ENCODE measurements around the gene CCDC47.
"Not testable (repeated sequence)": the region's sequence is repeated elsewhere in the genome, so short reads cannot be mapped to it uniquely, and the experiment has no call there.

Gene CCDC47, protein sequence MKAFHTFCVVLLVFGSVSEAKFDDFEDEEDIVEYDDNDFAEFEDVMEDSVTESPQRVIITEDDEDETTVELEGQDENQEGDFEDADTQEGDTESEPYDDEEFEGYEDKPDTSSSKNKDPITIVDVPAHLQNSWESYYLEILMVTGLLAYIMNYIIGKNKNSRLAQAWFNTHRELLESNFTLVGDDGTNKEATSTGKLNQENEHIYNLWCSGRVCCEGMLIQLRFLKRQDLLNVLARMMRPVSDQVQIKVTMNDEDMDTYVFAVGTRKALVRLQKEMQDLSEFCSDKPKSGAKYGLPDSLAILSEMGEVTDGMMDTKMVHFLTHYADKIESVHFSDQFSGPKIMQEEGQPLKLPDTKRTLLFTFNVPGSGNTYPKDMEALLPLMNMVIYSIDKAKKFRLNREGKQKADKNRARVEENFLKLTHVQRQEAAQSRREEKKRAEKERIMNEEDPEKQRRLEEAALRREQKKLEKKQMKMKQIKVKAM

DNA sequence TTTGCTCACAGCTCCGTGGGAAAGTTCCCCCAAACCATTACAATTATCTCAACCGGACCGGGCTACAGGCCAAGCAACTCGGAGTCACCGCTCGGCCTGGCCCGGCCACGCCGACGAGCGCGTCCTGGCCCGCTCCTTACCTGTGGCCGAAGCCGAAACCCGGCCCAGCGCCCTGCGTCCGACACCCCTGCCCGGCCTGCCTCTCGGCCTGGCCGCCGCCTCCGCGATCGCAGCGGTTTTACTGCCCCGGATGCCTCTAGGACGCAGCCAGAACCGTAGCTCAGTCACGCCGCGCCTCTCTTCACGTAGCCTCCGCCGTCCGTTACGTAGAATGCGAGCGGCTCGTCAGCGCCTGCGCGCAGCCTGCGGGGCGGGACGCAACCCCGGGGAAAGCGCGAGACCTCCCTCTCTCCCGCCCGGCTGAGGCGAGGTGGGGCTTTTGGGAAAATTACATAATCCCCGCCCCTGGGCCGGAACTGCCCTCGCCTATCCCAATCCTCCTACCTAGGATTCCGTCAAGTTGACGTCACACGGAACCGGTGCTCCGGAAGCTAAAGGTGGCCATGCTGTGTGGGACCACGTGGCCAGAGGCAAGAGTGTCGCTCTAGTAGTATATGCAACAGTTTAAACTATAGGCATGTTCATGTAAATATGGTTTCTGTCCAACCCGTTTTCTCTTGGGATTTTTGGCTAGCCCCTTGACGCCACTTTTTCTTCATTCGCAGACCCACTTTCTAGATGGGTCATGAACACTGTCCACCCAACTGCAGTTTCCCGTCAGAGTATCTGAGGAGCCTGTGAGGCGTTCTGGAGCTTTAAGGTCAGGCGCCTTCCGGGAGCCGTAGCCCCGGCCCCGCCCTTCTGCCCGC lies at the start of gene CCDC47:
Gene CCDC47, minus strand, starts transcription at position 326 of the 869 bp plus-strand sequence. CDS start 7,422 bp downstream, outside the sequence.
- DNase-seq (ENCODE audit: low read depth in 2 of 2, low spot score in 1 of 2) = peak; percentile 90 to 95

DNA sequence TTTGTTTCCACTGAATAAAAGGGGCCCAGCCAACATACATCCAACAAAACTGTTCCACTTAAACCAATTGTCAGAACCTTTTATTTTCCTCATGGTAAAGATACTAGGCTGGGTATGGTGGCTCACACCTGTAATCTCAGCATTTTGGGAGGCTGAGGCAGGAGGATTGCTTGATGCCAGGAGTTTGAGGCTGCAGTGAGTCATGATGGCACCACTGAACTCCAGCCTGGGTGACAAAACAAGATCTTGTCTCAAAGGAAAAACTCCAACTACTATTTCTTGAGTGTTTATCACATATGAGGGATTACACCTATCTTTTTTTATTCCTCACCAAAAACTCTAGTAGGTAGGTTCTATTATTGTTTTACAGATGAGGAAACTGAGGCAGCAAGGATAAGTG lies 49.1 kb upstream of the CCDC47 start:
- DNase-seq (ENCODE audit: low read depth in 2 of 2, low spot score in 1 of 2) = no peak

DNA sequence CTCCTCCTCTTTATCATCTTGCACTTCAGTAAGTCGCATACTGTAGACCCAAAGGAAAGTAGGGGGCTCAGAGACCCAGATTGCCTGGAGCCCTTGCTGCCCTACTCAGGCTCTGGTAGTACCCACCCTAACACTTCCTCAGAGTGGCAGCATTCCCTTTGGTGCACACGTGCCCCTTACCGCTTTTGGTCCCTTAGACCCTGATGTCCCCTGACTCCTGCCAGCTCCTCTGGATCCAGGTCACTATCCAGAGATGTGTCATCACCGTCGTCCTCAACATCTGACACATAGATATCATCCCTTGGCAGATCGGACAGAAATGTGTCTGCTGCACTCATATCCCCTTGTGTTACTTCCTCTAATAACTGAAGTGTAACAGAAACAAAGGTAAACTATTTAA lies 48.4 kb upstream of the CCDC47 start:
- DNase-seq (ENCODE audit: low read depth in 2 of 2, low spot score in 1 of 2) = no peak

DNA sequence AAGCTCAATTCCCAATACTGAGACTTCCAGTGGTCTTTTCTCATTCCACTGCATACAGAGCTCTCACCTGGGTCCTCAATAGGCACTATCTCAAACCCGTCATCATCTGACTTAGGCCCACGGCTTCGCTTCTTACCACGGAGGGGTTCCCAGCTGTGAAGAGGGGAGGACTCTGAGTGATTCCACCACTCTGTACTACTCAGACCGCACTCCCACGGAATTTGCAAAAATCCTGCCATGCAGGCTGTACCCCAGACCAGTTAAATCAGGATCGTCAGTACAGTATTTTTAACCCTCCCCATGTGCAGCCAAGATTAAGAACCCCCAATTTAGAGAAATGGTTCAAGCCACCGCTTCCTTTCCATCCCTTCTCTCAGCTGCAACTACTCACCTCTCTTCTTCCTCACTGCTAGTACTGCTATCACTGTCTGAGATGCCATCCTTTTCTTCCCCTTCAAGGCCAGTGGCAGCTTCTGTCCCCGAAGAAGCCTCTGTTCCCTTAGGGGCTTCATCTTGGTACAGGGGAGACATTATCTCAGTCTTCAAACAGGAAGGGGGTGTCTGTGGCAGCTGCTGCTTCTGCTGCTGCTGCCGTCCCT lies 47.7 kb upstream of the CCDC47 start:
- DNase-seq (ENCODE audit: low read depth in 2 of 2, low spot score in 1 of 2) = no peak

DNA sequence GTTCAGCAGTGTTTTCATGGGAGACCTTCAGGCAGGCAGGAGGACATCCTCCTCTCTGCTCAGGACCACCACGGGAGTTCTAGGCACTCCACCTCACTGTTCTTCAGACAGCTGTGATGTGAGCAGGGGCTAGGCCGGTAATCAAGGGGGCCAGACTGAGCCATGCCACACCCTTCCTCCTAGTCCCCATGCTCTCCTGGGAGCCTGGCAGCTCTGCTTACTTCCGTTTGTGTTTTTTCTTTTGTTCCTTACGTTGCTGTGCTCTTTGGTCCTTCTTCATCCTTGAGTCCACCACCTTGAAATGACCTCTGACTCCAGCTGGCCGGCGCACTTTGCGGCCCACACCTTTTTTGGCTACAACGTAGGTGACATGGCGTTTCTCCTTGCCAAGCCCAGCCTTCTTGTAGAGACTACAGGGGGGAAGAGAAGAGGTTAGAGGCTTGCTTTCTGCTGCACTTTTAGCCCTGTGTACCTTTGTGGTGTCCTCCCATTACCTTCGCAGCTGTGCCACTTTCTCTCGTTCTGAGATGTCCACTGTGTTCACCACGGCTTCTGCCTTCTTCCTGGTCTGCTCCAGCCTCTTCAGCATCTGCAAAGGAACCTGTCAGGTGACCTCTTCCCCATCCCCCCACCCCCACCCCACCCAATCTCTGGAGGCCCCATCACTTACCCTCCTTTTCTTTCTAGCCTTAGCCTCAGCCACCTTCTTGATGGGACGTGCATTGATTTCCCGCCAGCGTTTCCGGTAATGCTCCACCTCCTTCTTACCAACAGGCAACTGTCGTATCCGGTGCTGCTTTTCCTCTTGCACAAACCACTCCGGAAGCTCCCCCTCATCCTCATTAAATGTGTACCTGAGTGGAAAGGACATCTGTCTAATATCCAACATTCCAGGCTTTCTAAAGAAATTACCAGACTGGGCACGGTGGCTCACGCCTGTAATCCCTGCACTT lies 46.5 kb upstream of the CCDC47 start:
- DNase-seq (ENCODE audit: low read depth in 2 of 2, low spot score in 1 of 2) = no peak

DNA sequence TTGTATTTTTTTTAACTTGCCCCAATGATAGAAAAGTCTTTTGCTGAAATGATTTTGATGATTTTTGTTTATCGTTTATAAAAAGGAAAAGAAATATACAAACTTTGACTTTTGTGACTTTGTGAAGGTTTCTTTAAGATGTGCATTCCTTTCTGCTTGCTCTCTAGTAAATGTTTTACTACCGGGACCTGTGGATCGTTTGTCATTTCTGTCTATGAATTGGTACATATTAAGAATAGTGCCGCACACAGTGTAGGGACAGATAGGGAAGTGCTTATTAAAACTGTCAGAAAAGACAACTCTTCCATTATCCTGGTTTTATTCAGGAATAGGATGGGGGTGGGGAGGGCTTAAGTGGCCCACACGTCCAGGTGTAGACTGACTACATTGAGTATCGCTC lies 45.7 kb upstream of the CCDC47 start:
- DNase-seq (ENCODE audit: low read depth in 2 of 2, low spot score in 1 of 2) = no peak

DNA sequence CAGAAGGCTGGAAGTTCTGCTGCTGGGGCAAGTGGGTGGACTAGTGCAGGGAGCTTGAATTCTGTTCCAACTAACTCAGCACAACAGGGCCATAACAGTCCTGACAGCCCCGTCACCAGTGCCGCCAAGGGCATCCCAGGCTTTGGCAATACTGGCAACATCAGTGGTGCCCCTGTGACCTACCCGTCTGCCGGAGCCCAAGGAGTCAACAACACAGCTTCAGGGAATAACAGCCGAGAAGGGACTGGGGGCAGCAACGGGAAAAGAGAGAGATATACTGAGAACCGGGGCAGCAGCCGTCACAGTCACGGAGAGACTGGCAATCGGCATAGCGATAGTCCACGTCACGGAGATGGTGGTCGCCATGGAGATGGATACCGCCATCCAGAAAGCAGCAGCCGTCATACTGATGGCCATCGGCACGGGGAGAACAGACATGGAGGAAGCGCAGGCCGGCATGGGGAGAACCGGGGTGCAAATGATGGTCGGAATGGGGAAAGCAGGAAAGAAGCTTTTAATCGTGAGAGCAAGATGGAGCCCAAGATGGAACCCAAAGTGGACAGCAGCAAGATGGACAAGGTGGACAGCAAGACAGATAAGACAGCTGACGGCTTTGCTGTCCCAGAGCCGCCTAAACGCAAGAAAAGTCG lies 44.5 kb upstream of the CCDC47 start:
- DNase-seq (ENCODE audit: low read depth in 2 of 2, low spot score in 1 of 2) = no peak

DNA sequence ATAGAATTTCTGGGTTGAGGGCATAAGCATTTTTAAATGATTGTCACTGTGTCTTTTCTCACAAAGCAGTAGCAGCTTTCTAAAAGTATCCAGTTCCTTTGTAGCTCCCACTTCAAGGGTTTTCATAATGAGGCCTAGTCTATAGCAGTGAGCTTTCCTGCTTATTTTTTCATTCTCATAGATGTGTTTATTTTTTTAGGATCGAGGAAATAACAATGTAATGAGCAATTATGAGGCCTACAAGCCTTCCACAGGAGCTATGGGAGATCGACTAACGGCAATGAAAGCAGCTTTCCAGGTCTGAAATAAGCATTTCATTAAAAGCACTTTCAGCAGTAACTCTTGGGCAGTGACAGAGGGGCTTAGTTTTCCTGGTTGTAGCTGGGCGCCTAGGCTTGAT lies 43.3 kb upstream of the CCDC47 start:
- no peak for DNase-seq (ENCODE audit: low read depth in 2 of 2, low spot score in 1 of 2)

DNA sequence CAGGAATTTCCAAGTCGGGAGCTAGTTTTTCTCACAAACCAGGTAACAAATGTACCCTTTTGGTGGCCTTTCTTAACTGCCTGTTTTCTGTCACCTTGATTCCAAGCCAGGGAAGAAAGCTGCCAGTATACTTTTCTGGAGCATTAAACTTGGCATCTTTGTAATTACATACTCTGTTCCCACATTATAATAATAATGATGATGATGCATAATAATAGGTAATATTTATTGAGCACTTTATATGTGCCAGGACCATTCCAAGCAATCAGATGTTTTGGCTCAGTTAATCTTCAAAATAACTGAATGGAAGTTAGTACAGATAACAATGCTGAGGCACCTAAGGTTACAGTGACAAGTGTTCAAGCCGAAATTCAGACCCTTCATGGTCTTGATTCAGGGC lies 42.7 kb upstream of the CCDC47 start:
- DNase-seq (ENCODE audit: low read depth in 2 of 2, low spot score in 1 of 2) = no peak

DNA sequence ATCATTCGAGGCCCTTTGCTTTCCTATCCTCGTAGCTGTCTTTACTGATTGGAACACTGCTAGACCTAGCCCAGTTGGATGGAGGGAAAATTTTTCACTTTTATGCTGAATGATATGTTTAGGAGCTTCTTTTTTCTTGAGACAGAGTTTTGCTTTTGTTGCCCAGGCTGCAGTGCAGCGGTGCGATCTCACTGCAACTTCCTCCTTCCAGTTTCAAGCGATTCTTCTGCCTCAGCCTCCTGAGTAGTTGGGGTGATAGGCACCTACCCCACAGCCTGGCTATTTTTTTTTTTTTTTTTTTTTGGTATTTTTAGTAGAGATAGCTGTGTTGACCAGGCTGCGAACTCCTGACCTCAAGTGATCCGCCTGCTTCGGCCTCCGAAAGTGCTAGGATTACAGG lies 36.6 kb upstream of the CCDC47 start:
- no peak for DNase-seq (ENCODE audit: low read depth in 2 of 2, low spot score in 1 of 2)

DNA sequence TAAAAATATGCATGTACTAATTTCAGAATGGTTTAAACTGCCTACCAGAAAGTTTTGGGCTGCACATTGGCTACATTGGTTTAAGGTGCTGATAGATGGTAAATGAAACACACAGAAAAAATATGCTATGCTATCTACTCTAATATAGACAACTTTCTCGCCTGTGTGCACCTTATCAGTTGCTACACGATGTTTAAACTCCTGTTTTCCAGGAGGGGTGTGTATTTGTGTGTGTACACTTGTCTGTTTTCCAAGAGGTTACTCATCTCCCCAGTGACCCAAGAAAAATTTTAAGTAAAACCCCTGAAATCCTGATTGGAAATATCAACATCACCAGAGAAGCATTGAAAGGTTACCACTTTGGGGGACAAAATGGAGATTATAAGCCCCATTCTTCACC lies 32.2 kb upstream of the CCDC47 start:
- DNase-seq (ENCODE audit: low read depth in 2 of 2, low spot score in 1 of 2) = no peak

DNA sequence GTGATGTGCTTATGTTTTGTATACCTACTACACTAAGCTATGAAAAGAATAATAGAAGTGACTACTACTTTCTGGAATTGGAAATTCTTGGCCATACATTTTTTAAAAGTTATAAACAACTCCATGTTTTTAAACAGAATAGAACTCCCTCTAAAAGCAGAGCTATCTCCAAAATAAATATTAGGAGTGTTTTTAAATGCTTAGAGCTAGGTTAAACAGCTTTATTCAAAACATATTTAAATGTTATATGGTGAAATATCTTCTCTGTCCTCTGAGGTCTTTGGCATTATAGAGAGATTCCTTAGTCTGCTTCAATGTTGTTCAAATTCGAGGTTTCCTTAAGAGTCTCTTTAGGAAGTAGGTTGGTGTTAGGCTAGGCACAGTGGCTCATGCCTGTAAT lies 30.9 kb upstream of the CCDC47 start:
- DNase-seq (ENCODE audit: low read depth in 2 of 2, low spot score in 1 of 2) = no peak

DNA sequence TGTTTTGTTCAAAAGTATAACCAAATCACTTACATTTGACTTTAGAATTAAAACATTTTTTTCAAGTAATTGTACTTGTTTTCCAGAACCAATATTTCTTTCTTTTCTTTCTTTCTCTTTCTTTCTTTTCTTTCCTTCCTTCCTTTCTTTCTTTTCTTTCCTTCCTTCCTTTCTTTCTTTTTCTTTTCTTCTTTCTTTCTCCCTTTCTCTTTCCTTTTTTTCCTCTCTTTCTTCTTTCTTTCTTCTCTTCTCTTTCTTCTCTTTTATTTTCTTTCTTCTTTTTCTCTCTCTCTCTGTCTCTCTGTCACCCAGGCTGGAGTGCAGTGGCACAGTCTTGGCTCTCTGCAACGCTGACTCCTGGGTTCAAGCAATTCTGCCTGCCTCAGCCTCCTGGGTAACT lies 27.4 kb upstream of the CCDC47 start:
- DNase-seq (ENCODE audit: low read depth in 2 of 2, low spot score in 1 of 2) = no peak

DNA sequence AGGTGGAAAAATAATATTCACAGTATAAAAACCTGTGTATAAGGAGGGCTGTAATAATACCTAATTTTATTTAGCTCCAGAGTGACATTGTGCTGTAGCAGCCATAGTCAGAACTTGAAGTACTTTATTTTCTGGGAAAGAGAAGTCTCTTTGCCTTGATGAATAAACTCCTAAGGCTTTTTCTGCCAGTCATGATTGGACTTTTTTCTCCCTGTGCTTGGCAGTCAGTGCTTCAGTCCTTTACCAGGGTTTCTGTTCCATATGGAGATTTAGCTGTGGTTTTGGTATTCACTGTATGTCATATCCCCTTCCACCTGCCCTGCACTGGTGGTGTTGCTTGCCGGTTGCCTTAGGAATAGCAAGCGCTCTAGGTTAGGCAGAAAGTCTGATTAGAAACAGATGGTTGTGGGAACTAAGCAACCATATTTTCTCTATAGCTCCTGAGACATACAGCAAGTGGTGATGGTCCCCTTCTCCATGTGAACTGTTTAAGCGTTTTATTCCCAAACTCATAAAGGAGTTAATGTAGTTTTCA lies 25.2 kb upstream of the CCDC47 start:
- DNase-seq (ENCODE audit: low read depth in 2 of 2, low spot score in 1 of 2) = no peak

DNA sequence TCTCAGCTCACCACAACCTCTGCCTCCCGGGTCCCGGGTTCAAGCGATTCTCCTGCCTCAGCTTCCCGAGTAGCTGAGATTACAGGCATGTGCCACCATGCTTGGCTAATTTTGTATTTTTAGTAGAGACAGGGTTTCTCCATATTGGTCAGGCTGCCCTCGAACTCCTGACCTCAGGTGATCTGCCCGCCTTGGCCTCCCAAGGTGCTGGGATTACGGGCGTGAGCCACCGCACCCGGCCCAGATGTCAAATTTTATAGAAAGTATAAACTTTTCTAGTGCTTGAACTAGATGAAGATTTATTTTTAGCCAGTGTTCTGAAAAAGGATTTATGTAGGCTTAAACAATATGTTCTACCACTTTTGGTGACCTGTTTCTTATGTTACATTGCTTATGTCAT lies 23.0 kb upstream of the CCDC47 start:
- DNase-seq (ENCODE audit: low read depth in 2 of 2, low spot score in 1 of 2) = not testable (repeated sequence)

DNA sequence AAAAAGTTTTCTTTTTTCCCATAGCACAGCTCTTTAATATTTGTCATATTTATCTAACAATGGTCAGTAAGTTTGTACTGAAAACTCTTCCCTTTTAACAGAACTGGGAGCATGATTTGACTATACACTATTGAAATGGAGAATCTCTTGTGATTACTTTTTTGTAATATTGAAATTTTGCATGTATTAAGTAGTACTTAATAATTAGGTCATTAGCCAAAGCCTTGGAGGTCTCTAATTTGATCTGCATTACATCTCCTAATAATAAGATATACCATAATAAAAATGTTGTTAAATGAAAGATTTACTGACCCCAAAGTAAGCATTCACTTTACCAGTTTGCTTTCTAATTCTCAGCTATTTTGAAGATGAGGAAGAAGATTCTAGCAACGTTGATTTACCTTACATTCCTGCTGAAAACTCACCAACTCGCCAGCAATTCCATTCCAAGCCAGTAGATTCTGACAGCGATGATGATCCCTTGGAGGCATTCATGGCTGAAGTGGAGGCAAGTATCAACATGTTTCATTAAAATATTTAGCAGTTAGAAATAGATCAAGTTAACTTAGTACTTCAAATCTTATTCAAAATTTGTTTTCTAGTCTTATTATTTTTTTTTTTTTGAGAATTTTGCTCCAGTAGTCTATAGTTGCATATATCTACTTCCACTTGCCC lies 18.8 kb upstream of the CCDC47 start:
- DNase-seq (ENCODE audit: low read depth in 2 of 2, low spot score in 1 of 2) = no peak

DNA sequence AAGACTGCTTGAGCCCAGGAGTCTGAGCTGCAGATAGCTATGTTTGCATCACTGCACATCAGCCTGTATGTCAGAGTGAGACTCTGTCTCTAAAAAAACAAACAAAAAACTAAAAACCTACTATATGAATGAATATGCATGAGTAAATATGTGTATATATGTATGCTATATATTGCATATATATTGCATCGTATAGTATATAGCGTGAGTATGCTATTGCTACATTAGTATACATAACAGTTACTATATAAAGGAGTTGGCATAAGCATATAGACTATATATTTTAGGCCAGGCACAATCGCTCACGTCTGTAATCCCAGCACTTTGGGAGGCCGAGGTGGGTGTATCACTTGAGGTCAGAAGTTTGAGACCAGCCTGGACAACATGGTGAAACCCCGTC lies 16.7 kb upstream of the CCDC47 start:
- no peak for DNase-seq (ENCODE audit: low read depth in 2 of 2, low spot score in 1 of 2)

DNA sequence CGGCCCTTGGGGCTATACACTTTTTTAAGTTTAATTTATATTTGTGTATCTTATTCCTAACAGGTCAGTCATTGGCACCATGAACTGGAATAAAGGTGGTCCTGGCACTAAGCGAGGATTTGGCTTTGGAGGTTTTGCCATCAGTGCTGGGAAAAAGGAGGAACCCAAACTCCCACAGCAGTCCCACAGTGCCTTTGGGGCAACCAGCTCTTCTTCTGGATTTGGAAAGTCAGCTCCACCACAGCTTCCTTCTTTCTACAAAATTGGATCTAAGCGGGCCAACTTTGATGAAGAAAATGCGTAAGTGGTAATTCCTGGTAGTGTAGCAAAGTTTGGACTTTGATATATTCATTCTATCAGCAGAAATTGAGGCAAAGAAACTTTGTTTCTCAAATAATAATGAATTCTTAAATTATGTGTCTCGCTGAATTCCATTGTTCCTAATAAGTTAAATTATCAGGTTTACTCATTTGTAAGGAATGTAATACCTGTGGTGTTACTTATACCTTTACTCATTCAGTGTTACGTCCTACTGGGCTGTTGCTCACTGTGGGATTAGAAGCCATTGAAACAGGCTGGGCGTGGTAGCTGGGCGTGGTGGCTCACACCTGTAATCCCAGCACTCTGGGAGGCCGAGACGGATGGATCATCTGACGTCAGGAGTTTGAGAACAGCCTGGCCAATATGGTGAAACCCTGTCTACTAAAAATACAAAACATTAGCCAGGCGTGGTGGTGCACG lies 13.7 kb upstream of the CCDC47 start:
- DNase-seq (ENCODE audit: low read depth in 2 of 2, low spot score in 1 of 2) = no peak

DNA sequence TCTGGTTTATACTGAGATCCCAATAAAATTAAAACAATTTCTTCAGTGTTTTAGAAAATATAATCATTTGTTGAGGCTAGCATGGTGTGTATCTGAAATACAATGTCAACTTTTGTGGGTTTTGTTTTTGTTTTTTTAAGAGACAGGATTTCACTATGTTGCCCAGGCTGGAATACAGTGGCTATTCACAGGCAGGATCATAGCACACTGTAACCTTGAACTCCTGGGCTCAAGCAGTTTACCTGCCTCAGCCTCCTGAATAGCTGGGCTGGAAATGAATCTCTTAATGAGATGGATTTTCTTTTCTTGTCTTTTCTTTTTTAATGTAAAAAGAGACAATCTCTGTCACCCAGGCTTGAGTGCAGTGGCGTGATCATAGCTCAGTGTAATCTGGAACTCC lies 12.7 kb upstream of the CCDC47 start:
- DNase-seq (ENCODE audit: low read depth in 2 of 2, low spot score in 1 of 2) = no peak
